ENCODE data around the gene ZNF511.

ZNF511 gene

DNA sequence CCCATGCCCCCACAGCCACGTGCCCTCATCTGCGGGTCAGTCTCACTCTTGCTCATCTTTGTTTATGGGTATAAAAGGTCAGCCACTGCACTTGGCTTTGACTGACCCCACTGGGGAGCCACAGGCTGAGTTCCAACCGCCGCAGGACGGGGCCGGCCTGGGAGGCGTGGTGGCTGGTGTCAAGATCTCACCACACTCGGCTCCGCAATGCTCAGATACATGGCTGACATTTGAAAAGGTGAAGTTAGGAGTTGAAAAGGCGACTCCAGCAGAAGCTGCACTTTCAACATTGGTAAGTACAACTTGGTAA lies 14.9 kb upstream of the ZNF511 start:
- CTCF ChIA-PET, result interaction anchor here (1.1 kb wide), 1 partner anchor 20 kb away, joined by 3 read pairs; no protein-coding TSS in a partner anchor
- peaks cover 13 to 88% of the 10 kb centered on the region in 2 experiments; a peak in 2 of 3 replicates for H3K36me3 ChIP-seq (ENCODE audit: control insufficient read depth in 2 of 2, insufficient read depth in 1 of 2, low read length in 2 of 2)
- POLR2A ChIA-PET, result no interaction called here
- H3K9me3 ChIP-seq (ENCODE audit: control insufficient read depth, insufficient read depth, low read depth, low read length), result no peaks in the 10 kb centered on the region
- no peak overlapping the region for H3K27ac ChIP-seq (ENCODE audit: extremely low read depth, low read depth, low read length)
- H3K4me3 ChIP-seq (ENCODE audit: low read depth, low read length), result no peak overlapping the region
- no peak for TF ChIP-seq FEZF1 (tag by site-specific recombination; IDR thresholded peaks at IDR 0.05)
- TF ChIP-seq, protein P1, sequence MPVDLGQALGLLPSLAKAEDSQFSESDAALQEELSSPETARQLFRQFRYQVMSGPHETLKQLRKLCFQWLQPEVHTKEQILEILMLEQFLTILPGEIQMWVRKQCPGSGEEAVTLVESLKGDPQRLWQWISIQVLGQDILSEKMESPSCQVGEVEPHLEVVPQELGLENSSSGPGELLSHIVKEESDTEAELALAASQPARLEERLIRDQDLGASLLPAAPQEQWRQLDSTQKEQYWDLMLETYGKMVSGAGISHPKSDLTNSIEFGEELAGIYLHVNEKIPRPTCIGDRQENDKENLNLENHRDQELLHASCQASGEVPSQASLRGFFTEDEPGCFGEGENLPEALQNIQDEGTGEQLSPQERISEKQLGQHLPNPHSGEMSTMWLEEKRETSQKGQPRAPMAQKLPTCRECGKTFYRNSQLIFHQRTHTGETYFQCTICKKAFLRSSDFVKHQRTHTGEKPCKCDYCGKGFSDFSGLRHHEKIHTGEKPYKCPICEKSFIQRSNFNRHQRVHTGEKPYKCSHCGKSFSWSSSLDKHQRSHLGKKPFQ (tag by site-specific recombination; IDR thresholded peaks at IDR 0.05), result no peak
- no peak for TF ChIP-seq ZNF394 (tag by site-specific recombination; IDR thresholded peaks at IDR 0.05; ENCODE audit: borderline replicate concordance)
- no peak for TF ChIP-seq ZNF629 (tag by site-specific recombination; IDR thresholded peaks at IDR 0.05)
- TF ChIP-seq ZNF600 (tag by site-specific recombination; IDR thresholded peaks at IDR 0.05), result no peak
- no peak for TF ChIP-seq ZNF341 (tag by site-specific recombination; IDR thresholded peaks at IDR 0.05; ENCODE audit: low read depth)
- no peak for TF ChIP-seq ZNF24 (tag by site-specific recombination; IDR thresholded peaks at IDR 0.05)
- TF ChIP-seq ZBTB8A (tag by site-specific recombination; IDR thresholded peaks at IDR 0.05), result no peak
- TF ChIP-seq, protein P2, sequence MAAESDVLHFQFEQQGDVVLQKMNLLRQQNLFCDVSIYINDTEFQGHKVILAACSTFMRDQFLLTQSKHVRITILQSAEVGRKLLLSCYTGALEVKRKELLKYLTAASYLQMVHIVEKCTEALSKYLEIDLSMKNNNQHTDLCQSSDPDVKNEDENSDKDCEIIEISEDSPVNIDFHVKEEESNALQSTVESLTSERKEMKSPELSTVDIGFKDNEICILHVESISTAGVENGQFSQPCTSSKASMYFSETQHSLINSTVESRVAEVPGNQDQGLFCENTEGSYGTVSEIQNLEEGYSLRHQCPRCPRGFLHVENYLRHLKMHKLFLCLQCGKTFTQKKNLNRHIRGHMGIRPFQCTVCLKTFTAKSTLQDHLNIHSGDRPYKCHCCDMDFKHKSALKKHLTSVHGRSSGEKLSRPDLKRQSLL (tag by site-specific recombination; IDR thresholded peaks at IDR 0.05), result no peak
- no peak for TF ChIP-seq IKZF3 (tag by site-specific recombination; IDR thresholded peaks at IDR 0.05)
- no peak for TF ChIP-seq ZFHX2 (tag by site-specific recombination; conservative IDR thresholded peaks at IDR 0.05)
- no peaks in the 10 kb centered on the region for H3K4me1 ChIP-seq (ENCODE audit: control insufficient read depth, insufficient read depth, low read length)

DNA sequence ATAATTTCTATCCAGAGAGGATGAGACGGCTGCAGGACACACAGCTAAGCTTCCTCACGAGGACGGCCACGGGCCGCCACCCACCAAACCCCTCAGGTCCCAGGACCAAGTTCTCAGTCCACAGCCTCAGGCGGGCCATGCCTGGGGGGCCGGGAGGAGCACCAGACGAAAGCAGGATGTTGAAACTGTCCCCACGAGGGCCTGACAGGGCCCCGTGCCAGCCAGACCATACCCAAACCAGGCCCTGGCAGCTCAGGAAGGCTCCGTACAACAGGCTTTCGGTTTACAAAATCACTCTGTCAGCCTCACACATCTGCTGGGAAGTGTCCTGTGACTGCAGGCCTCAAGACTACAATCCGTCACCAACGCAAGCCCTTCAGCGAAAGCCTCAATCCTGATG lies 14.5 kb upstream of the ZNF511 start:
- H3K27ac ChIP-seq (ENCODE audit: extremely low read depth, low read depth, low read length), result no peak overlapping the region
- no peaks in the 10 kb centered on the region for H3K9me3 ChIP-seq (ENCODE audit: control insufficient read depth, insufficient read depth, low read depth, low read length)
- H3K4me1 ChIP-seq (ENCODE audit: control insufficient read depth, insufficient read depth, low read length), result no peaks in the 10 kb centered on the region
- POLR2A ChIA-PET, result no interaction called here
- H3K36me3 ChIP-seq (ENCODE audit: control insufficient read depth in 2 of 2, insufficient read depth in 1 of 2, low read length in 2 of 2), result peaks cover 13 to 88% of the 10 kb centered on the region in 2 experiments; a peak in 2 of 3 replicates
- TF ChIP-seq ZFP41 (tag by site-specific recombination; IDR thresholded peaks at IDR 0.05; ENCODE audit: borderline replicate concordance), result no peak
- no peak for TF ChIP-seq ZNF341 (tag by site-specific recombination; IDR thresholded peaks at IDR 0.05; ENCODE audit: low read depth)
- TF ChIP-seq ZNF274 (IDR thresholded peaks at IDR 0.05; ENCODE audit: low read length), result no peak
- TF ChIP-seq ZNF274 (tag by site-specific recombination; IDR thresholded peaks at IDR 0.05; ENCODE audit: borderline replicate concordance), result no peak
- TF ChIP-seq ZNF302 (tag by site-specific recombination; IDR thresholded peaks at IDR 0.05; ENCODE audit: low read depth), result no peak
- no peak for TF ChIP-seq ZFHX2 (tag by site-specific recombination; conservative IDR thresholded peaks at IDR 0.05)
- TF ChIP-seq ZNF404 (tag by site-specific recombination; IDR thresholded peaks at IDR 0.05), result no peak
- TF ChIP-seq, protein P3, sequence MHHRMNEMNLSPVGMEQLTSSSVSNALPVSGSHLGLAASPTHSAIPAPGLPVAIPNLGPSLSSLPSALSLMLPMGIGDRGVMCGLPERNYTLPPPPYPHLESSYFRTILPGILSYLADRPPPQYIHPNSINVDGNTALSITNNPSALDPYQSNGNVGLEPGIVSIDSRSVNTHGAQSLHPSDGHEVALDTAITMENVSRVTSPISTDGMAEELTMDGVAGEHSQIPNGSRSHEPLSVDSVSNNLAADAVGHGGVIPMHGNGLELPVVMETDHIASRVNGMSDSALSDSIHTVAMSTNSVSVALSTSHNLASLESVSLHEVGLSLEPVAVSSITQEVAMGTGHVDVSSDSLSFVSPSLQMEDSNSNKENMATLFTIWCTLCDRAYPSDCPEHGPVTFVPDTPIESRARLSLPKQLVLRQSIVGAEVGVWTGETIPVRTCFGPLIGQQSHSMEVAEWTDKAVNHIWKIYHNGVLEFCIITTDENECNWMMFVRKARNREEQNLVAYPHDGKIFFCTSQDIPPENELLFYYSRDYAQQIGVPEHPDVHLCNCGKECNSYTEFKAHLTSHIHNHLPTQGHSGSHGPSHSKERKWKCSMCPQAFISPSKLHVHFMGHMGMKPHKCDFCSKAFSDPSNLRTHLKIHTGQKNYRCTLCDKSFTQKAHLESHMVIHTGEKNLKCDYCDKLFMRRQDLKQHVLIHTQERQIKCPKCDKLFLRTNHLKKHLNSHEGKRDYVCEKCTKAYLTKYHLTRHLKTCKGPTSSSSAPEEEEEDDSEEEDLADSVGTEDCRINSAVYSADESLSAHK (tag by site-specific recombination; IDR thresholded peaks at IDR 0.05), result no peak
- TF ChIP-seq TCF7L2 (IDR thresholded peaks at IDR 0.05; ENCODE audit: borderline replicate concordance, low read depth, low read length), result no peak
- no peak for TF ChIP-seq KLF1 (tag by site-specific recombination; IDR thresholded peaks at IDR 0.05)
- TF ChIP-seq ZNF138 (tag by site-specific recombination; IDR thresholded peaks at IDR 0.05; ENCODE audit: borderline replicate concordance), result no peak
- no peak for TF ChIP-seq HOXC10 (CRISPR knock-in tag; IDR thresholded peaks at IDR 0.05)
- TF ChIP-seq SP2 (tag by site-specific recombination; IDR thresholded peaks at IDR 0.05), result no peak
- TF ChIP-seq, protein P4, sequence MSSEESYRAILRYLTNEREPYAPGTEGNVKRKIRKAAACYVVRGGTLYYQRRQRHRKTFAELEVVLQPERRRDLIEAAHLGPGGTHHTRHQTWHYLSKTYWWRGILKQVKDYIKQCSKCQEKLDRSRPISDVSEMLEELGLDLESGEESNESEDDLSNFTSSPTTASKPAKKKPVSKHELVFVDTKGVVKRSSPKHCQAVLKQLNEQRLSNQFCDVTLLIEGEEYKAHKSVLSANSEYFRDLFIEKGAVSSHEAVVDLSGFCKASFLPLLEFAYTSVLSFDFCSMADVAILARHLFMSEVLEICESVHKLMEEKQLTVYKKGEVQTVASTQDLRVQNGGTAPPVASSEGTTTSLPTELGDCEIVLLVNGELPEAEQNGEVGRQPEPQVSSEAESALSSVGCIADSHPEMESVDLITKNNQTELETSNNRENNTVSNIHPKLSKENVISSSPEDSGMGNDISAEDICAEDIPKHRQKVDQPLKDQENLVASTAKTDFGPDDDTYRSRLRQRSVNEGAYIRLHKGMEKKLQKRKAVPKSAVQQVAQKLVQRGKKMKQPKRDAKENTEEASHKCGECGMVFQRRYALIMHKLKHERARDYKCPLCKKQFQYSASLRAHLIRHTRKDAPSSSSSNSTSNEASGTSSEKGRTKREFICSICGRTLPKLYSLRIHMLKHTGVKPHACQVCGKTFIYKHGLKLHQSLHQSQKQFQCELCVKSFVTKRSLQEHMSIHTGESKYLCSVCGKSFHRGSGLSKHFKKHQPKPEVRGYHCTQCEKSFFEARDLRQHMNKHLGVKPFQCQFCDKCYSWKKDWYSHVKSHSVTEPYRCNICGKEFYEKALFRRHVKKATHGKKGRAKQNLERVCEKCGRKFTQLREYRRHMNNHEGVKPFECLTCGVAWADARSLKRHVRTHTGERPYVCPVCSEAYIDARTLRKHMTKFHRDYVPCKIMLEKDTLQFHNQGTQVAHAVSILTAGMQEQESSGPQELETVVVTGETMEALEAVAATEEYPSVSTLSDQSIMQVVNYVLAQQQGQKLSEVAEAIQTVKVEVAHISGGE (tag by site-specific recombination; conservative IDR thresholded peaks at IDR 0.05; ENCODE audit: low read depth), result no peak
- TF ChIP-seq ZSCAN23 (tag by site-specific recombination; IDR thresholded peaks at IDR 0.05), result no peak
- CTCF ChIA-PET, result interaction anchor here (1.1 kb wide), 1 partner anchor 20 kb away, joined by 3 read pairs; no protein-coding TSS in a partner anchor
- H3K4me3 ChIP-seq (ENCODE audit: low read depth, low read length), result no peak overlapping the region

Measured in HEK293 (cell line).